GM21737 (cell line): Measurements from ENCODE around the gene ENPP3.
"Not testable (repeated sequence)": the region's sequence is repeated elsewhere in the genome, so short reads cannot be mapped to it uniquely, and the experiment has no call there.

Experiments
- ATAC-seq: cut with Tn5 transposase; IDR thresholded peaks from one replicate; pipeline ENCODE4 v1.9.1; 2021; ENCODE audit warnings: mild to moderate bottlenecking, moderate library complexity; ENCODE audit not compliant: unreplicated experiment

The ENPP3 gene

DNA sequence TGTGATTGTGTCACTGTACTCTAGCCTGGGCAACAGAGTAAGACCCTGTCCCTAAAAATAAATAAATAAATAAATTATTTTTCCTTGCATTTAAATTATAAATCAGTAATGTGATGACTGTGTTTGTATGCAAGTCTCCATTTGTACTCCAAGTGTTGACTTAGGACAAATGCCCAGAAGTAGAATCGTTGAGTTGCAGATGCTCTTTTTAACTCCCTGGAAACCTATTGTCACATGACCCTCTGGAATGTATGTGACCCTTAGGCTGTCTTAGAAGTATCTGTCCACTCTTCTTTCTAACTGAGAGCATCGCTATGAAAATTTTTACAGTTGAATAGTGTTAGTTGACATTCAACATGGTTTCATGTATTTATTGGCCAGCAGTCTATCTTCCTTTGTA, 45.3 kb downstream of the ENPP3 start:
- no peak for ATAC-seq

DNA sequence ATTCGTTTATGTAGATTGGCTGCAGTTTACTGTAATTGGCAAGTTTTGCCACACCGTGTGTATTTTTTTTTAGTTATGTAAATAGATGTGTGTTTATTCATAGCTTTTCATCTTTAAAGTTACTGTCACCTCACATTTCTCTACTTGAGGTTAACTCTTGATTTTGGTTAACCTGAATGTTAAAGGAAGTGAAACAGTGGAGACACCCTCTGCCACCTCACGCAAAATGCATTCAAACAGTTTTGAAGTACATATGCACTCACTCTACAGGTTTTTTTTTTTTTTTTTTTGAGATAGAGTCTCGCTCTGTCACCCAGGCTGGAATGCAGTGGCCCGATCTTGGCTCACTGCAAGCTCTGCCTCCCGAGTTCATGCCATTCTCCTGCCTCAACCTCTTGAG, 46.4 kb downstream of the ENPP3 start:
- peak; percentile 54 for ATAC-seq

DNA sequence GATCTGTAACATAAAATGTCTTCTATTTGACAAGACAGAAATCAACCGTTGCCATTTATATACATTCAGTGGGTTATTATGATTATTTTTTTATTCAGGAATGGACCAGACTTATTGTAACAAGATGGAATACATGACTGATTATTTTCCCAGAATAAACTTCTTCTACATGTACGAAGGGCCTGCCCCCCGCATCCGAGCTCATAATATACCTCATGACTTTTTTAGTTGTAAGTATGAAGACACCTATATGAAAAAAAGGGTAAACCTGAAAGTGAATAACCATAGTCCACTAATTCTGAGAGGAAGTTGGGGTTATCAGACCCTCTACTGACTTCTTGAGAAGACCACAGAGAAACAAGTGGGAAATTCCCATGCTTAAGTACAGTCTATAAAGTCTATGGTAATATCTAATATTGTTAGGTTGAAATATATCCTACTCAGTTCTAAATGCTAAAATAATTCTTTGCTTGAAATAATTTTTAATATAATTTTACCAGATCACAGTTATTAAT, 48.2 kb downstream of the ENPP3 start:
- ATAC-seq, result peak; percentile 59

DNA sequence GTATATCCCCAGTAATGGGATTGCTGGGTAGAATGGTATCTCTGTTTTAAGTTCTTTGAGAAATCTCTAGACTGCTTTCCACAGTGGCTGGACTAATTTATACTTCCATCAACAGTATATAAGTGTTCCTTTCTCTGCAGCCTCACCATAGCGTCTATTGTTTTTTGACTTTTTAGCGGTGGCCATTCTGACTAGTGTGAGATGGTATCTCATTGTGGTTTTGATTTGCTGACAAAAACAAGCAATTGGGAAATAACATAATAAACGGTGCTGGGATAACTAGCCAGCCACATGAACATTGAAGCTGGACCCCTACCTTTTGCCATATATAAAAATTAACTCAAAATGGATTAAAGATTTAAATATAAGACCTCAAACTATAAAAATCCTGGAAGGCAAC, 49.9 kb downstream of the ENPP3 start:
- no peak for ATAC-seq

DNA sequence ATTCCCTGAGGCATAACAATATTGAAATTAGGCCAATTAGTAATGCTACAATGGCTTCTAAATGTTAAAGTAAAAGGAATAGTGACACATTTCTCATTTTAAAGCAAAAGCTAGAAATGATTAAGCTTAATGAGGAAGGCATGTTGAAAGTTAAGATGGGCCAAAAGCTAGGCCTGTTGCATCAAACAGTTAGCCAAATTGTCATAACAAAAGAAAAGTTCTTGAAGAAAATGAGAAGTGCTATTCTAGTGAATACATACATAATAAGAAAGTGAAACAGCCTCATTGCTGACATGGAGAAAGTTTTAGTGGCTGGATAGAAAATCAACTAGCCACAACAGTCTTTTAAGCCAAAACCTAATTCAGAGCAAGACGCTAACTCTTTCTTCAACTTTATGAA, 51.2 kb downstream of the ENPP3 start:
- ATAC-seq, result peak; percentile 61

DNA sequence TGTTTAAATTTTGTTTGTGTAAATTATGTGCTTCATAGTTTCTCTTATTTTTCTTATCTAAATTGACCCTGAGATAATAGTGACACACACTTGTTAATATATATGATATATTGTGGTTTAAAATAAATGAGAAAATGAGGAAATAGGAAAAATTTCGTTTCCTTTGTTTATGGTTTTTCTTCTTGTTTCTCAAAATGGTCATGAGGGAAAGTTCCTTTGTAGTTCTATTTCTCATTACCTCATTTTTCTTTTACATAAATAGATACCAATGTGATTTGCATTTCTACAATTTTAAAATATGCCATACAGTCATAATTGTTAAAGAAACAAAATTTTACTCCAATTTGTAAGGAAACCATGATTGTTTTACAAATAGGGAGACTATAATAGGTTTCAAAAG, 54.9 kb downstream of the ENPP3 start:
- ATAC-seq, result no peak

DNA sequence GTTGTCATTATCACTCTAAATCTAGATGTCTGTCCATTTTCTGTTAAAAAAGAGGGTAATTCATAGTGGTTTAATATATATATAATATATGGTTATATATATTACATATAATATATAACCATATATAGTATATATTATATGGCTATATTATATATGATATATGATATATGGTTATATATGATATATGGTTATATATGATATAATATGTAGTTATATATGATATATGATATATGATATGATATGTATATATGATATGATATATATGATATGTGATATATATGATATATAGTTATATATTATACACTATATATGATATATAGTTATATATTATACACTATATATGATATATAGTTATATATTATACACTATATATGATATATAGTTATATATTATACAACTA, 55.5 kb downstream of the ENPP3 start:
- ATAC-seq, result no peak

DNA sequence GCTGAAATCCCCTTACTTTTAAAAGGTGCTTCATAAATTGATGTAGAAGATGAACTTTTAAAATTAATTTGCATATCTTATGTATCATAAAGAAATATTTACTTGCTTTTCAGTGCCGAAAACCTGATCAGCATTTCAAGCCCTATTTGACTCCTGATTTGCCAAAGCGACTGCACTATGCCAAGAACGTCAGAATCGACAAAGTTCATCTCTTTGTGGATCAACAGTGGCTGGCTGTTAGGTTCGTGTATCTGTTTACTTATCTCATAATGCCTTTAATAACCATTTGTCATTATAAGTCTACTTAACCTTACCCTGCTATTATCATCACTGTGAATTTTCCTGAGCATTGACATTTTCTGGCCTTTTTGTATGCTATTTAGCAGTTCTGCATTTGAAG, 56.3 kb downstream of the ENPP3 start:
- no peak for ATAC-seq

DNA sequence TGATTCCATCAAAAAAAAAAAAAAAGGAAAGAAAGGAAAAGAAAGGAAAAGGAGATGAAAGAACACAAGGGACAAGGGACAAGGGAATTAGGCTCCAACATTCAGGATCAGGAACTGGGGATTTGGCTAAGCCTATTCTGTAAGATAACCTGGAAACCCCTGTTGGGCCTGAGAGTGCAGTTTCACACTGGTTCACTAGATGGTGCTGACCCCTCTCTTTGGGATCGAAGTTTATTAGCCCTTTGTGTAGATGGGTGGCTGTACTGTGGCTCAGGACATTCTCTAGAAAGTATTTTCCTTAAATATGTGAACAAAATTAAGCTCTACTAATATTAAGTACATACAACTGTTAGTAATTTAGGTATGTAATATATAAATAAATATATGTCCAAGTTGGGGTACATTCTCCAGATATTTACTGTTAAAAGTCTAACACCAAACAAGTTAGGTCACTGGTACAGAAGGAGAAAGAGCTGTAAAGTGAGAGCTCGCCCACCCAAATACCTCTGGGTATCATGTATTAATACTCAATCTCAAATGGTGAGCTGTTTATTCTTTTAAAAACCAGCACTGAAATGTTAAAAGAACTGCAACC, 57.8 kb downstream of the ENPP3 start:
- ATAC-seq, result peak; percentile 89

DNA sequence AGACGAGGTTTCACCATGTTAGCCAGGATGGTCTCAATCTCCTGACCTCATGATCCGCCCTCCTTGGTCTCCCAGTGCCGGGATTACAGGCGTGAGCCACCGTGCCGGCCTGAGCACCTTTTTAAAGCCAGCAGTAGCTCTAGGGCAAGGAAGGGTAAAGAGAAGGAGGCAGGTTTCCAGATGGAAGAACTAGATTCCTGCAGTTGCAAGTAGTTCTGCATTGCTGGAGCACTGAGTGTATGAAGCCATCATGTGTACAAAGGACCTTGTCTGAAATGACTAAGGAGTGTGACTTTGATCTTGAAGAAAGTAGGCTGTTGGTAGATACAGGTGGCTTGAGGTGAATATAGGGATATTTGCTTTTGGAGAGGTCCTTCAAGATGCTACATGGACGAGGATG, 59.9 kb downstream of the ENPP3 start:
- no peak for ATAC-seq

DNA sequence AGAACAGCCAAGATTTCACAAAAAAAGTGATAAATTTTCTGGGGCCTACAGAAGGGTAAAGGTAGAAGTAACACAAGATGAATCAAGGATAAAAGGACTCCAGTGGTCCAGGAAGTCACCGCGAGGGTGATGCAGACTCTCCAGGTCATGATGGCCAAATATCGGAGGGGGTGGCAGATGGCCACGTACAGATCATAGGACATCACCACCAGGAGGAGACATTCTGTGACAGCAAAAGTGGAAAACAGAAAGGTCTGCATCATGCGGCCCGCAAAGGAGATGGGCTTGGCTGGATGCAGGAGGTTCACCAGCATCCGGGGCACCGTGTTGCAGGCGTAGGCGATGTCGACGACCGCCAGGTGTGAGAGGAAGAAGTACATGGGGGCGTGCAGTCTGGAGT, 63.7 kb downstream of the ENPP3 start:
- not testable (repeated sequence) for ATAC-seq

DNA sequence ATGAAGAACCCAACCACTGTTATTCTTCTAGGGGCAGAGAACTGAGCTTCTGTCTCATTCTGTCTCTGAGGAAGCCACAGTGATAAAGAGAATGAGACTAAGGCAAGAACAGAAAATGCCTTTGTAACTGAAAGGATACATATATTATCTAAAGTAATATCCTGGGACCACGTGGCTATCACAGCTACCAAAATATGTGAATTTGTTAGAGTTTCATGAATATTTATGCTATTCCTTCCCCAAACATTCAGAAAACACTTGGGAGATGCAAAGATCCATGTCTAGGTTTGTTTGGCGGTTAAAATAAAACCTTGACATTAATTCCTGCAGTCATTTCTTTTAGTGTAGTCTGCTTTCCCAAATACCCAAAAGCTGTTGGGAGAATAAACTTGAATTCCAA, 66.8 kb downstream of the ENPP3 start:
- ATAC-seq, result not testable (repeated sequence)

DNA sequence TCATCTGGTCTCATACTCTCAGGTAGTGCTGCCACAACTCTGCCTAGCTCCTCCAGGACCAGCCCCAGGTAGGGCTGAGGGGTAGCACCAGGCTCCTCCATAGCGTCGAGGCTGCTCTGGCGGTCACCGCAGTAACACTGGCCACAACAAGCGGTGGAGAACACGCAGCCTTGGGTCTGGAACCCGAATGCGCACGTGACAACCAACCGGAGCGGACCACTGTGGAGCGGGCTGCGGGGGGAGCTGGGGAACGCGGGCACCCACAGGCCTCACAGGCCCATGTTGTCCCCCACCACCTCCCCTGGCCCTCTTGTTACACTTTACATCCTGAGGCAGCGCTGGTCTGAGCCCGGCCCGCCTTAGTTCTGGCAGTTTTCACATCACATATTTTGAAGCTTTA, 73.8 kb downstream of the ENPP3 start, which contains the start of gene CTAGE9:
TSS of gene CTAGE9 (minus strand) at position 101 of the 400 bp plus-strand sequence. CDS start at position 101, 0 bp downstream.
- ATAC-seq, result not testable (repeated sequence)

DNA sequence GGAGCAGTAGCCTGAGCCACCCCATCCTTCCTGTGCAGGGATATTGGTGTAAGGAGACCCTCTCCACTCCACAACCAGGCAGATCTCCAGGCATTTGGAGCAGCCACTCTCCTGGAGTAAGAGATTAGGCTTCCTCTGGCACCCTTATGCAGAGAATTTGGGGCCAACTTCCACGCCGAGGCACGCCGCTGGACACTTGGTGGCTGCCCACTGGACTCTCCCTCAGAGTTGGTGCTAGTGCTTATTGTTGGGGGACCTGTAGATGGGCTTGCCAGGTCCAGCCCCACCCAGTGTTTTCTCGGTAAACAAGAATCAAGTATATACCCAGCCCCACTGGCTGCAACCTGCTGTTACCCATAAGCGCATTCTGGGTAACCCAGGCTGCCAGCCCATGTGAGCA, 78.5 kb downstream of the ENPP3 start:
- peak; percentile 54 for ATAC-seq

DNA sequence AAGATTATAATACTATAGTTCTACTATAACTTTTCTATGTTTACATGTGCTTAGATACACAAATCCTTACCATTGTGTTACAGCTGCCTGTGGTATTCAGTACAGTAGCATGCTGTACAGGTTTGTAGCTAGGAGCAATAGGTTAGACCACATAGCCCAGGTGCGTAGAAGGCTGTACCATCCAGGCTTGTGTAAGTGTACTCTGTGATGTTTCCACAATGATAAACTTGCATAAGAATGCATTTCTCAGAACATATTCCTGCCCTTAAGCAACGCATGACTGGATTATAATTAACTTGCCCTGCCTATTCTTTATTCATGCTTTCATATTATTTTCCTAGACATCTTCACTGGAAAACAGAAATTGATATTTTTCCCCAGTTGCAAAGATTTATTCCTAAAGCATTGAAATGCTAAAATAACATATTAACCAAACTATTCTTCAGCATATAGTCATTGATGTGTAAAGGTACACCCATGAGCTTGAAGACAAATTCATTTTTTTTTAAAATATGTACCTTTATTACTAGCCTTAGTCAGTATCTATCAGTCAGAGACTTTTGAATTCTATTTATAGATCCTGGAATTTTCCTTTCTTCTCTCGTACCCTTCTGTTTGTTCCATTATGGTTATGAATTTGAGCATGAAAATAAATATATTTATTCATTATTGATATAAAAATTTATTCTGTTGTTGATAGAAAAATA, 80.9 kb downstream of the ENPP3 start:
- no peak for ATAC-seq

DNA sequence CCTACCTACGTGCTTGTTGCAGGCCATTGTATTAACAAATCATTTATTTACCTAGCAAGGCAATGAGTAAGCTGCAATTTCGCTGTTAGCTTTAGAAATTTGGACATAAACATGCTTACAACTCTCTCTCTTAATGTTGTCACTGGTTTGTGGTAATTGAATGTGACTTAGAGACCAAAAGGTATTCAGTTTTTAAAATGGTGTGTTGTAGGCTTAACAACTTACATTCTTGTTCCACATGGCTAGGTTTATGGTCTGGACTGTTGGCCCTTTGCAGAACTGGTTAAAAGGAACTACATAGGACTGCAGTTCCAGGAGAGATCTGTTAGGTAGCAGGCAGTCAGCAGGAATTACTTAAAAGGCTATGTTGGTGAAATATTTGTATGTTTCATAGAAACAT, 84.1 kb downstream of the ENPP3 start:
- ATAC-seq, result no peak

DNA sequence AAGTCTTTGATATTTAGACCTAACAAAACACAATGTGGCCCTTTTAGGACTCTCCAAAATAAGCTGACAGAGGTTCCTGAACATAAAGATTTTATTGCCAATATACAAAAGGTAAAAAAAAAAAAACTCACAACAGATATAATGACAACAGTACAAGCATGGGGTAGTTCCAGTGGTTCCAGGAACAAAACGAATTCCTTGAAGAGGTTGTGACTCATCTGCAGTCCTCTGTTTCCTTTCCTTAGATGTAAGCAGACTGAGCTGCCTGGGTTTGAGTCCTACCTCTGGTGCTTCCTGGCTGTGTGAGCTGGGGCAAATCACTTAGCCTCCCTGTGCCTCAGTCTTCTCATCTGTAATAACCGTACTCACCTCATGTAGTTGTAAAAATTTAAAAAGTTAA, 87.0 kb downstream of the ENPP3 start:
- ATAC-seq, result no peak

DNA sequence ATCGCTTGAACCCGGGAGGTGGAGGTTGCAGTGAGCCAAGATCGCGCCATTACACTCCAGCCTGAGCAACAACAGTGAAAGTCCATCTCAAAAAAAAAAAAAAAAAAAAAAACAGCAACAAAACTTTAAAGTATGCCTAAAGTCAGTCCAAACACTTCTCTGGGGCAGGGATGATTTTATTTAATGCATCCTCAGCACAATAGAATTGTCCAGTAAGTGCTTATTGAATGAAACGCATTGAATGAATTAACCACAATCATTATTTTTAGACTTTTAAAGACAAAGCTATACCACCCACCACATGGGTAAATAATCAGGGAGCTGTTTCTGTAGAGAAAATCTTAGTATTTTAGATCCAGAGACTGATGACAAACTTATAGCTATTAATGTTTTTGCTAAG, 90.4 kb downstream of the ENPP3 start:
- ATAC-seq, result no peak

DNA sequence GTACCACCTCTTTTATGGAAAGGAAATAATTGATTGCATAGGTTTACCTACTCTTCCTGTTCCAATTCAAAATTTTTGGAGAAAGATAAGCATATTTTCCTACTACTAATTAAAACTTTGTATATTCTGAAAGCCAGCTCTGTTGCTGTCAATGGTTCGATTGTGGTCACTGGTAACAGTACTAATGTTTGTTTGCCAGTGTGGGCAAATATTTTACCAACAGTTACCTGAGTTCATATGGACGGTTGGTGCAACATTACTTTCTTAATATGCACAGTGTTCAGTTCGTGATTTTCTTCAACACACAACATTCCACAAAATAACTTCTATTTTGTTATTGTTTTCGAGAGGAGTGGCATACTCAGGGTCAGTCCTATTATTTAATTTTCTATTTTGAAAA, 90.8 kb downstream of the ENPP3 start:
- ATAC-seq, result no peak

DNA sequence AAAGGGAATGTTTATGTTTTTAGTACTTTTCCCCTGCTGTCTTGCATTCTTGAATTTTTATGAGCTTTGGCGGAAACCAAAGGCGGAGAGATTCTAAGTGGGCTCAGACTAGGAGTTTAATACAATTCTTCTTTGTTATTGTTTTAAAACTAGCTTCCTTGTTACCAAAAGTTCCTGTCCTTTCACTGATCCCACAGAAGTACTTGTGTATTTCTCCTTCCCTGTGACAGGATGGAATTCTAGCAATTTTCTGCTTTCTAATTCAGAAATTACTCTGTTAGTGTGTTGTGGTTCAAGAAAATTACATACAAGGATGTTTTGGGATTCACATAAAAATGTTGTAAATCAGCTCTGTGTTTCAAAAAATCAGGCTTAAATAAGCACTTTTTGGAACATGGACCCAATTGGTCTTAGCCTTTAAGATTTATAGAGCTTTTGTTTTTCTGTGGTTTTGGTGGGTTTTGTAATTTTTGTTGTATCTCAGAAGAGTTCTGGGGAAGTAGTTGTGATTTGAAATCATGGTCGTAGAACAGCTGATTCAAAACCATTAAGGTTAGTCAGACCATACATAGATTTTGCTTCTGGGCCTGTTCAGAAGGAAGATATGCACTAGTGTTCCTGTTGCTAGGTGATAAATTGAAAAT, 91.3 kb downstream of the ENPP3 start:
- ATAC-seq, result no peak

DNA sequence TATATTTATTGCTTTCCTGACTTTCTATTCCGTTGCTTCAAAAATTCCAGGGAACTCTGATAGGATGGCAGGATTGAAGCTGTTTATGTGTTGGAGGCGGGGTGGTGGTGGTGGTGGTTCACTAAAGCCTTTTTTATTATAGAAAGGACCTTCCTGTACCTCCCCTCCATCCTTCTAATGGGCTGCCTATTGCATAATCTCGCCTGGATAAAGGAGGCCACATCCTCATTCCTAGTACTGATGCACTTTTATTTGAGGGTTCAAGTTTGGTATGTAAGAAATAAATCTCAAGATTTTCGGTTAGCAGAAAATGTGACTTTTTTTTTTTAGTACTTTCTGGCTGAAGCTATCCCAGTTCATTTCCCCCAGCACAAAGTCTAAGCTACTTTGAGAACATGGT, 92.4 kb downstream of the ENPP3 start:
- ATAC-seq, result no peak

DNA sequence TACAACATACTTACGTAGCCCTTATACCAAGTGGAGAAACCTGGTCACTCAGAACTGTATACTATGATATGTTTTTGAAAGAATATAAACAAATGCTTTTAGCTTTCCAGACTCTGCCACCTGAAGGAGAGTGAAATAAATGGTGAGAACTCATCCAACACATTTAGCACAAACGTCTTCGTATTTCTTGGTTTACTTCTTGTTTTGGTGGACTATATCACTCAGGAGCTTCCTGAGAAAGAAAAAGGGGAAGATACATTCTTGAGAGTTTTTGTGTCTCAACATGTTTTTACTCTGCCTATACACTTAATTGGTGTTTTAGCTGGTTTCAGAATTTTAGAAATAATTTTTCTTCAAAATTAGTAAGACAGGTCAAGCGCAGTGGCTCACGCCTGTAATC, 93.2 kb downstream of the ENPP3 start:
- ATAC-seq, result no peak
